Nephron progenitor cell (in vitro differentiated cells): ENCODE measurements around the gene EGFL7.

ENCODE experiments used
- DNase-seq: peaks from one replicate; pipeline ENCODE4 v3.0.0; 2021
- H3K27ac Mint-ChIP-seq: 2 replicates; pipeline ENCODE4 v1.8.0; 2021; ENCODE audit warnings: mild to moderate bottlenecking, moderate library complexity, mixed read lengths
- H3K27me3 Mint-ChIP-seq: 2 replicates; pipeline ENCODE4 v1.8.0; 2021; ENCODE audit warnings: mild to moderate bottlenecking, low read depth, mixed read lengths; ENCODE audit not compliant: poor library complexity
- H3K36me3 Mint-ChIP-seq: 2 replicates; pipeline ENCODE4 v1.8.0; 2021; ENCODE audit warnings: low read depth, mixed read lengths
- H3K4me1 Mint-ChIP-seq: 2 replicates; pipeline ENCODE4 v1.8.0; 2021; ENCODE audit warnings: mixed read lengths
- H3K4me3 Mint-ChIP-seq: 2 replicates; pipeline ENCODE4 v1.8.0; 2021; ENCODE audit warnings: mild to moderate bottlenecking, moderate library complexity, mixed read lengths
- H3K9me3 Mint-ChIP-seq: 2 replicates; pipeline ENCODE4 v1.8.0; 2021; ENCODE audit warnings: mild to moderate bottlenecking, moderate library complexity, mixed read lengths
- TF ChIP-seq, protein P1 (sequence below): fragments of 200-600 bp; sonication (generic); IDR thresholded peaks from 2 replicates; pipeline ENCODE4 v1.5.0; 2021; ENCODE audit warnings: antibody characterized with exemption

Gene EGFL7

GRCh38 chr9:136690104-136690805 lies 27.5 kb downstream of the EGFL7 start:
- no peaks in the 10 kb centered on the region for H3K36me3 Mint-ChIP-seq
- H3K4me3 Mint-ChIP-seq, result no peak overlapping the region
- DNase-seq, result peak; percentile 4
- H3K9me3 Mint-ChIP-seq, result no peaks in the 10 kb centered on the region
- H3K27ac Mint-ChIP-seq, result no peak overlapping the region
- H3K4me1 Mint-ChIP-seq, result peaks cover 26% of the 10 kb centered on the region
- H3K27me3 Mint-ChIP-seq, result peaks cover 34% of the 10 kb centered on the region
- TF ChIP-seq, protein P1, sequence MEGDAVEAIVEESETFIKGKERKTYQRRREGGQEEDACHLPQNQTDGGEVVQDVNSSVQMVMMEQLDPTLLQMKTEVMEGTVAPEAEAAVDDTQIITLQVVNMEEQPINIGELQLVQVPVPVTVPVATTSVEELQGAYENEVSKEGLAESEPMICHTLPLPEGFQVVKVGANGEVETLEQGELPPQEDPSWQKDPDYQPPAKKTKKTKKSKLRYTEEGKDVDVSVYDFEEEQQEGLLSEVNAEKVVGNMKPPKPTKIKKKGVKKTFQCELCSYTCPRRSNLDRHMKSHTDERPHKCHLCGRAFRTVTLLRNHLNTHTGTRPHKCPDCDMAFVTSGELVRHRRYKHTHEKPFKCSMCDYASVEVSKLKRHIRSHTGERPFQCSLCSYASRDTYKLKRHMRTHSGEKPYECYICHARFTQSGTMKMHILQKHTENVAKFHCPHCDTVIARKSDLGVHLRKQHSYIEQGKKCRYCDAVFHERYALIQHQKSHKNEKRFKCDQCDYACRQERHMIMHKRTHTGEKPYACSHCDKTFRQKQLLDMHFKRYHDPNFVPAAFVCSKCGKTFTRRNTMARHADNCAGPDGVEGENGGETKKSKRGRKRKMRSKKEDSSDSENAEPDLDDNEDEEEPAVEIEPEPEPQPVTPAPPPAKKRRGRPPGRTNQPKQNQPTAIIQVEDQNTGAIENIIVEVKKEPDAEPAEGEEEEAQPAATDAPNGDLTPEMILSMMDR, result no peak

DNA sequence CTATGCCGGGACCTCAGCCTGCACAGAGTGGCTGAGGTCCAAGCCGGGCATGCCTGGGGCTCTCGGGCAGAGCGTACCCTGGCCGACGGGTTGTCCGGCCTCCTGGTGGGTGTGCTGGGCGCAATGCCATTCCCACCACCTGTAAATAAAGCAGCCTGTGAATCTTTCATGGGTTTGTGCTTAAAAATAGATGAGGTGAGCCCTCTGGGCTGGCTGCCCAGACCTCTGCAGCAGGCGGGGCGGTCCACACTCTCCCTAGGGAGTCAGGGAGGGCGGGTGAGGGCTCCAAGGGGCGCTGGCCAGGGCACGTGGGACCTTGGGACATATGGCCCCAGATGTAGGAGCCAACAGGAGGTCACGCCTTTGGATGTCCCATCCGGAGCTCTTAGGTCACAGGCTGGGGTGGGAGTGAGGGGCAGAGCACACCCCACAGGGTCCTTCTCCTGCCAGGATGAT lies 28.1 kb downstream of the EGFL7 start:
- TF ChIP-seq, protein P1, result no peak
- Mint-ChIP-seq H3K27ac (no peak overlapping the region), H3K9me3 (no peaks in the 10 kb centered on the region), H3K27me3 (peaks cover 28% of the 10 kb centered on the region), H3K4me1 (peaks cover 25% of the 10 kb centered on the region), H3K36me3 (no peaks in the 10 kb centered on the region), H3K4me3 (no peak overlapping the region)
- no peak for DNase-seq

DNA sequence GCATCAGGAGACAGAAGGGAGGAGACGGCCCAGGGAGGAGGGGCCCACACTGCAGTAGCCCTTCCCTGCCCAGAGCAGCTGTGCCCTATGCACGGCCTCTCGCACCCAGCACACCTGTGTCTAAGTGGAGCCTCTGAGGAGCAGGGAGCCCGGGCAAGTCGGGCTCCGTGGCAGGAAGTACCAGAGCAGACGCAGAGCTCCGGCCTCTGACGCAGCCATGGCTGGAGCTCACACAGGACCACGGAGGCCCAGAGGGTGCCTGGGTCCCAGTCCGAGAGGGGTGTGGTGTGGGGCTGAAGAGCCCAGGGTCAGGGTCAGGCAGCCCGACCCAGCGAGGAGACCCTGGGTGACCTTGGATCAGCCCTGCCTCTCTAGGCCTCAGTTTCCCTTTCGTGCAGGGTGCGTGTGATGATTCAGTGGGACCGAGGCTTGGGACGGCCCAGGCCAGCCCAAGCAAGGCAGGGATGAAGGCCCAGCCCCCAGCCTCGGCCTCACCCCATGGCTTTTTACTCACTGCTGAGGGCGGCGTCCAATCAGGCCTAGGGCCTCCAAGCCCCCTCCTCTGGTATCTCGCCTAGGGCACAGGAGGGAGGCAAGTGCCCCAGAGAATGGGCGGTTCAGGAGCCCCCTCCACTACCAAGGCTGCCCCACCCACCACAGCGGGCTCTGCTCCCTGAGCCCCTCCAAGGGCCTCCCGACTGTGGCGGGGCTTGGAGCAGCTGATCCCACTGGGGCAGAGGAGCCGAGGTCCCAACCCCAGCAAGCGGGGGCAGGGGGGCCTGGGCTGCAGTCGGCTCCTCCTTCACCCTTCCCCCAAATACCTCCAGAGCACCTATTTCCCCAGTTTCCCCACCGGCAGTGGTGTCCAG lies 28.8 kb downstream of the EGFL7 start:
- Mint-ChIP-seq H3K36me3 (no peaks in the 10 kb centered on the region), H3K27me3 (peaks cover 22% of the 10 kb centered on the region), H3K9me3 (no peaks in the 10 kb centered on the region), H3K4me3 (no peak overlapping the region), H3K4me1 (peaks cover 19% of the 10 kb centered on the region), H3K27ac (no peak overlapping the region)
- DNase-seq, result no peak
- TF ChIP-seq, protein P1, result no peak

DNA sequence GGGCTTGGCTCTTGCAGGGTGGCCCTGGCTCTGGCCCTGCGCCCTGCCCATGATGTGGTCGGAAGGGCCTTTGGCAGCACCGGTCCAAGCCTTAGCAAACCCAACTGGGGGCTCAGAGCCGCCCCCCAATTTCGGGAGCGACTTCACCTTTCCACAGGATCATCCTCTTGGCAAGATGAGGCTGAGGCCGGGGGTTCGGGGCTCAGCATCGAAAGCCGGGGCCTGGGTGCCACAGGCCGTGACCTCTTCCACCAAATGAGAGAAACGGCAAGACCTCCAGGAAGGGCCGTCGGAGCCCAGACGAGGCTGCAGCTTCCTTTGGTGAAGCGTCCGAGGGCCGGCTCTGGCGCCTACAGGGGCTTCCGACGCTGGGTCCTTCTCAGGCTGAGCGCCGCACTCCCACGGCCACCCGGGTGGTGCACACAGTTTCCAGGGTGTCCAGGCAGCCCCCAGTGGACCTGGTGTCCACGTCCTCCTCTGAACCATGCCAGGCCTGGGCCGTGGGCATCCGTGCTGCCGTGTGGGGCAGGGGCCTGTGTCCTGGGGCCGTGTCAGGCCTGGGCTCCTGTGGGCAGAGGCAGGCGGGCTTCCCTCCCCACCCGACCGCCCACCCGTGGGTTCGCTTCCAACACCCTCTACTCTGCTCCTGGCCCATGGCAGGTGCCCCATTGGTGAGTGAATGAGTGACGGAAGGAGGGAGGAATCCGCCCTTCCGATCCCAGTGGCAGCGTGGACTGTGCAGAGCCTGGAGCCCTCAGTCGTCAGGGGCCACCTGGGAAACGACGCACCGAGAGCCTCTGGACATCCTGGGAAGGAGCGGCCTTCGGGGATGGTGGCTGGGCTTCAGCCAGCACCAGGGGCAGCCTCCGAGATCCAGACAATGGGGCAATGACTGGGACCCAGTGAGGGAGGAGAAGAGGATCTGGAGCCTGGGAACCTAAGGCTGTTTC lies 29.7 kb downstream of the EGFL7 start:
- DNase-seq, result no peak
- no peak overlapping the region for H3K4me3 Mint-ChIP-seq
- H3K9me3 Mint-ChIP-seq, result no peaks in the 10 kb centered on the region
- H3K36me3 Mint-ChIP-seq, result no peaks in the 10 kb centered on the region
- peaks cover 24% of the 10 kb centered on the region for H3K4me1 Mint-ChIP-seq
- no peak overlapping the region for H3K27ac Mint-ChIP-seq
- H3K27me3 Mint-ChIP-seq, result peaks cover 22% of the 10 kb centered on the region
- TF ChIP-seq, protein P1, result no peak

DNA sequence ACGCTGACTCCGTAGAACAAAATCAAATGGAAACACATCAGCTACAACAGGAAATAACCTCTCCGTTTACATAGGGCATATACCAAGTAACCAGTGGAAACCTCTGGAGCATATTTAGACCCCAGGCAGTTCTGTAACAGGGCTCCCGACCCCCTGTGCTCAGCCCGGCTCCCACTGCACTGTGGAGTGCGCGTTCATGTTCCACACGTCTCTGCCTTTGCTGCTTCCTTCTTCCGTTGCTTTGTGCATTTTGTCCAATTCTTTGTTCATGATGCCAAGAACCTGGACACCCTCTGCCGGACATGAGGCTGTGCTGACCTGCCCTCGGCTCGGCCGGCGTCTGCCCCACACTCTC lies 30.4 kb downstream of the EGFL7 start:
- Mint-ChIP-seq H3K4me1 (peaks cover 30% of the 10 kb centered on the region), H3K27me3 (peaks cover 22% of the 10 kb centered on the region), H3K9me3 (no peaks in the 10 kb centered on the region), H3K36me3 (no peaks in the 10 kb centered on the region), H3K27ac (no peak overlapping the region), H3K4me3 (peak overlapping the region; percentile 28)
- no peak for DNase-seq
- TF ChIP-seq, protein P1, result no peak
